Measurements from ENCODE around the gene PTPRD. TPM values are rescaled to one million over a fixed set of nuclear protein-coding genes. Genes with fewer than 3 reads are reported as not detected.

Gene PTPRD
- total and polyA plus RNA-seq, 9 of the 15 experiments (the other 6 are each of a cell fraction or from before 2014, with no cell fraction given): 0.11 TPM; not detected in 8

DNA sequence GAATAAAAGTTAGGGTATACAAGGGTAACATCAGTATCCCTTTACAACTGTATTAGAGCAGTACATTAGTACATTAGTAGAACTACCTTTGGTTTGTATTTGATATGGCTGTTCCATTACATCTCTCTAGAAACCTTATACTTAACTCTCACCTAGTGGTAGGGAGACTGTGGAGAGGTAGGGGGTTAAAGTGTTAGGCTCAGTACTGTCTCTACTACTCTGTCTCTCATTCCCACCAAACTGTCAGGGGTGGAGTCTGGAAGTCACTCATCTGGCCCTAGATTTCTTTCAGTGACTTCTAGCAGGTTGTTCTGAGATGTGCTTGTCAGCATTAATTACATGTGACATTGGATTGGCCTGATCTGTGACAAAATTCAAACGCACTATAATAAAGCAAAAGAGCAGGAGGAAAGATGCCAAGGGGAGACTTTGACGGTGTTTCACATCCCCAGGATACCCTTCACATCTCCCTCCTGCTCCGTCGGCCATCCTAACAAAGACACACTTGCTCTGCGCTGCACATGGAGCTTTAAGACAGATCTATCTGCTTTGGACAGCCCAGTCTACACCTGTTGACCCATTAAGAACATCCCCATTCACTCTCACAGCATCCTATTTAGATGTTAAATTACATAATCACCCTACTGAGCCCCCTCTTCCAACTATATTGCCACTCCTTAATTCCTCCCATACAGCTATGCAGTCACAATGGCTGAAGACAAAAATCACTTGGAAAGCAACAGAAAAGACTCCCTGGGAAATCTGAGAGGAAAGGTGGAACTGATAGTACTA lies 1770.2 kb downstream of the PTPRD start (continued):
- TF ChIP-seq, protein P1, sequence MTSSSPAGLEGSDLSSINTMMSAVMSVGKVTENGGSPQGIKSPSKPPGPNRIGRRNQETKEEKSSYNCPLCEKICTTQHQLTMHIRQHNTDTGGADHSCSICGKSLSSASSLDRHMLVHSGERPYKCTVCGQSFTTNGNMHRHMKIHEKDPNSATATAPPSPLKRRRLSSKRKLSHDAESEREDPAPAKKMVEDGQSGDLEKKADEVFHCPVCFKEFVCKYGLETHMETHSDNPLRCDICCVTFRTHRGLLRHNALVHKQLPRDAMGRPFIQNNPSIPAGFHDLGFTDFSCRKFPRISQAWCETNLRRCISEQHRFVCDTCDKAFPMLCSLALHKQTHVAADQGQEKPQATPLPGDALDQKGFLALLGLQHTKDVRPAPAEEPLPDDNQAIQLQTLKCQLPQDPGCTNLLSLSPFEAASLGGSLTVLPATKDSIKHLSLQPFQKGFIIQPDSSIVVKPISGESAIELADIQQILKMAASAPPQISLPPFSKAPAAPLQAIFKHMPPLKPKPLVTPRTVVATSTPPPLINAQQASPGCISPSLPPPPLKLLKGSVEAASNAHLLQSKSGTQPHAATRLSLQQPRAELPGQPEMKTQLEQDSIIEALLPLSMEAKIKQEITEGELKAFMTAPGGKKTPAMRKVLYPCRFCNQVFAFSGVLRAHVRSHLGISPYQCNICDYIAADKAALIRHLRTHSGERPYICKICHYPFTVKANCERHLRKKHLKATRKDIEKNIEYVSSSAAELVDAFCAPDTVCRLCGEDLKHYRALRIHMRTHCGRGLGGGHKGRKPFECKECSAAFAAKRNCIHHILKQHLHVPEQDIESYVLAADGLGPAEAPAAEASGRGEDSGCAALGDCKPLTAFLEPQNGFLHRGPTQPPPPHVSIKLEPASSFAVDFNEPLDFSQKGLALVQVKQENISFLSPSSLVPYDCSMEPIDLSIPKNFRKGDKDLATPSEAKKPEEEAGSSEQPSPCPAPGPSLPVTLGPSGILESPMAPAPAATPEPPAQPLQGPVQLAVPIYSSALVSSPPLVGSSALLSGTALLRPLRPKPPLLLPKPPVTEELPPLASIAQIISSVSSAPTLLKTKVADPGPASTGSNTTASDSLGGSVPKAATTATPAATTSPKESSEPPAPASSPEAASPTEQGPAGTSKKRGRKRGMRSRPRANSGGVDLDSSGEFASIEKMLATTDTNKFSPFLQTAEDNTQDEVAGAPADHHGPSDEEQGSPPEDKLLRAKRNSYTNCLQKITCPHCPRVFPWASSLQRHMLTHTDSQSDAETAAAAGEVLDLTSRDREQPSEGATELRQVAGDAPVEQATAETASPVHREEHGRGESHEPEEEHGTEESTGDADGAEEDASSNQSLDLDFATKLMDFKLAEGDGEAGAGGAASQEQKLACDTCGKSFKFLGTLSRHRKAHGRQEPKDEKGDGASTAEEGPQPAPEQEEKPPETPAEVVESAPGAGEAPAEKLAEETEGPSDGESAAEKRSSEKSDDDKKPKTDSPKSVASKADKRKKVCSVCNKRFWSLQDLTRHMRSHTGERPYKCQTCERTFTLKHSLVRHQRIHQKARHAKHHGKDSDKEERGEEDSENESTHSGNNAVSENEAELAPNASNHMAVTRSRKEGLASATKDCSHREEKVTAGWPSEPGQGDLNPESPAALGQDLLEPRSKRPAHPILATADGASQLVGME (CRISPR knock-in tag; IDR thresholded peaks at IDR 0.05): no peak
- TF ChIP-seq SIN3B (IDR thresholded peaks at IDR 0.05; ENCODE audit: low read depth) (no peak), MTF1 (CRISPR knock-in tag; IDR thresholded peaks at IDR 0.05; ENCODE audit: borderline replicate concordance) (no peak), ELF2 (CRISPR knock-in tag; IDR thresholded peaks at IDR 0.05) (no peak), ZBTB12 (CRISPR knock-in tag; IDR thresholded peaks at IDR 0.05) (no peak), ZNF124 (CRISPR knock-in tag; IDR thresholded peaks at IDR 0.05) (no peak)
